HepG2 (cell line): ENCODE data around the gene NDUFV1. TPM values are rescaled to one million over a fixed set of nuclear protein-coding genes. Genes with fewer than 3 reads are reported as not detected.

ENCODE experiments used
- ADNP ChIP-seq: sonication (generic); formaldehyde crosslinking; IDR thresholded peaks from 2 replicates; pipeline ENCODE4 v1.4.0; 2020; ENCODE audit warnings: missing genetic modification reagents
- HMGXB4 ChIP-seq, 2 experiments: sonication (generic) in 1 of 2; formaldehyde crosslinking in 1 of 2; IDR thresholded peaks; 2 replicates each; pipeline versions ENCODE4 v1.4.0 to v1.6.1; 2018 to 2020; ENCODE audit warnings: missing genetic modification reagents in 2 of 2, borderline replicate concordance in 1 of 2, low read depth in 1 of 2, mild to moderate bottlenecking in 1 of 2, missing biosample characterization in 1 of 2
- KDM2A ChIP-seq: sonication (generic); formaldehyde crosslinking; IDR thresholded peaks from 2 replicates; pipeline ENCODE4 v1.4.0; 2020; ENCODE audit warnings: low read depth, missing genetic modification reagents, borderline replicate concordance
- PATZ1 ChIP-seq: sonication (generic); formaldehyde crosslinking; IDR thresholded peaks from 2 replicates; pipeline ENCODE4 v1.4.0; 2020; ENCODE audit warnings: missing genetic modification reagents
- SALL1 ChIP-seq: sonication (generic); formaldehyde crosslinking; IDR thresholded peaks from 2 replicates; pipeline ENCODE4 v1.8.0; 2022; ENCODE audit warnings: mild to moderate bottlenecking, missing genetic modification reagents
- SUZ12 ChIP-seq: fragments of 150-350 bp; IDR thresholded peaks from 2 replicates; pipeline ENCODE4 v1.6.1; 2014; ENCODE audit warnings: low read depth, low read length
- UBTF ChIP-seq: sonication (generic); formaldehyde crosslinking; IDR thresholded peaks from 2 replicates; pipeline ENCODE4 v1.4.0; 2020; ENCODE audit warnings: mild to moderate bottlenecking, missing genetic modification reagents
- XRCC5 ChIP-seq: fragments of 200-400 bp; formaldehyde crosslinking; optimal IDR thresholded peaks from 2 replicates; pipeline ENCODE3; 2017; ENCODE audit warnings: mild to moderate bottlenecking, low read length
- ZNF292 ChIP-seq: sonication (generic); formaldehyde crosslinking; IDR thresholded peaks from 2 replicates; pipeline ENCODE4 v1.8.1; 2022; ENCODE audit warnings: mild to moderate bottlenecking, low read depth, missing genetic modification reagents, borderline replicate concordance
- ZNF329 ChIP-seq: sonication (generic); formaldehyde crosslinking; IDR thresholded peaks from 2 replicates; pipeline ENCODE4 v1.9.0; 2021; ENCODE audit warnings: low read depth, mild to moderate bottlenecking, missing genetic modification reagents
- ZNF629 ChIP-seq: sonication (generic); formaldehyde crosslinking; conservative IDR thresholded peaks from 2 replicates; pipeline ENCODE4 v1.5.0; 2020; ENCODE audit warnings: missing genetic modification reagents
- ZNF687 ChIP-seq: sonication (generic); formaldehyde crosslinking; IDR thresholded peaks from 2 replicates; pipeline ENCODE4 v1.5.1; 2020; ENCODE audit warnings: mild to moderate bottlenecking, missing genetic modification reagents, moderate library complexity
- ZNF710 ChIP-seq: sonication (generic); formaldehyde crosslinking; IDR thresholded peaks from 2 replicates; pipeline ENCODE4 v1.5.0; 2020; ENCODE audit warnings: mild to moderate bottlenecking, missing genetic modification reagents, borderline replicate concordance
- ZNF776 ChIP-seq: sonication (generic); formaldehyde crosslinking; IDR thresholded peaks from 2 replicates; pipeline ENCODE4 v1.4.0; 2020; ENCODE audit warnings: mild to moderate bottlenecking, missing genetic modification reagents
- ZNF777 ChIP-seq: sonication (generic); formaldehyde crosslinking; IDR thresholded peaks from 2 replicates; pipeline ENCODE4 v1.4.0; 2020; ENCODE audit warnings: missing genetic modification reagents
- polyA plus RNA-seq, 8 experiments: library from polyadenylated mRNA; depleted of rRNA in 3 of 8; stranded (reverse) in 7 of 8; unstranded in 1 of 8; fragments of >200 nt; fragmentation: Illumina TruSeq in 4 of 8; extraction: Trizol in 4 of 8; gene quantifications; 2 replicates each; pipeline versions ENCODE4 v1.2.1 to v1.2.3, GENCODE V29; 2011 to 2016; ENCODE audit warnings: low read depth in 4 of 8, missing spikeins in 1 of 8, mixed read lengths in 1 of 8; ENCODE audit not compliant: insufficient read depth in 1 of 8
- total RNA-seq, 5 experiments: library from RNA; depleted of rRNA; stranded (reverse); fragments of >200 nt; fragmentation: Illumina TruSeq; extraction: Trizol; gene quantifications; 2 replicates each; pipeline ENCODE4 v1.2.3, GENCODE V29; 2016; ENCODE audit warnings: low read depth in 1 of 5

The NDUFV1 gene
- total and polyA plus RNA-seq, 2 of the 13 experiments (the other 11 are each of a cell fraction or from before 2014, with no cell fraction given): 88.9 to 137 TPM

GRCh38 chr11:67648140-67648795 lies 41.5 kb downstream of the NDUFV1 start (continued):
- peak; percentile 45; the same call in 1 of the 2 replicates for TF ChIP-seq UBTF (CRISPR knock-in tag)
- no peak for TF ChIP-seq ADNP
- TF ChIP-seq SALL1 (CRISPR knock-in tag): peak; percentile 27; the same call in 1 of the 2 replicates
- 0 out of 2 replicates have a peak, but pooled peaks have one; percentile 42 for TF ChIP-seq ZNF292
- TF ChIP-seq ZNF329 (CRISPR knock-in tag): no peak
- peak; percentile 30 for TF ChIP-seq XRCC5
- peak; percentile 76 for TF ChIP-seq ZNF629
- no peak for TF ChIP-seq SUZ12
- TF ChIP-seq ZNF776: no peak
- peak; percentile 31; the same call in 1 of the 2 replicates for TF ChIP-seq PATZ1 (CRISPR knock-in tag)
- no peak for TF ChIP-seq ZNF710 (CRISPR knock-in tag)
- no peak for TF ChIP-seq ZNF777 (CRISPR knock-in tag)
- peak; percentile 30; the same call in 1 of the 2 replicates for TF ChIP-seq KDM2A (CRISPR knock-in tag)
- peak in 1 of 2 experiments; percentile 33; a peak in 1 of 4 replicates for TF ChIP-seq HMGXB4 (CRISPR knock-in tag; IDR thresholded peaks at IDR 0.05; ENCODE audit: borderline replicate concordance in 1 of 2, low read depth in 1 of 2)
- TF ChIP-seq ZNF687 (CRISPR knock-in tag): peak; percentile 47; the same call in 1 of the 2 replicates
